ENCODE measurements around the gene PCSK5.
"Not testable (repeated sequence)": the region's sequence is repeated elsewhere in the genome, so short reads cannot be mapped to it uniquely, and the experiment has no call there.

The PCSK5 gene

GRCh38 chr9:76313771-76314170 lies 423.3 kb downstream of the PCSK5 start:
- no peak for DNase-seq (ENCODE audit: low read depth)

GRCh38 chr9:76314321-76314720 lies 423.8 kb downstream of the PCSK5 start:
- DNase-seq (ENCODE audit: low read depth): no peak

GRCh38 chr9:76316069-76316468 lies 425.6 kb downstream of the PCSK5 start:
- DNase-seq (ENCODE audit: low read depth): no peak

GRCh38 chr9:76319466-76319865 lies 429.0 kb downstream of the PCSK5 start:
- DNase-seq (ENCODE audit: low read depth): not testable (repeated sequence)

- DNase-seq (ENCODE audit: low read depth): no peak
Observed at GRCh38 chr9:76321195-76321828, 430.8 kb downstream of the PCSK5 start.

GRCh38 chr9:76322810-76323209 lies 432.3 kb downstream of the PCSK5 start:
- DNase-seq (ENCODE audit: low read depth): no peak

- DNase-seq (ENCODE audit: low read depth): no peak
Observed at GRCh38 chr9:76323490-76323889, 433.0 kb downstream of the PCSK5 start.

GRCh38 chr9:76324030-76324429 lies 433.6 kb downstream of the PCSK5 start:
- not testable (repeated sequence) for DNase-seq (ENCODE audit: low read depth)

GRCh38 chr9:76330034-76330433 lies 439.6 kb downstream of the PCSK5 start:
- DNase-seq (ENCODE audit: low read depth): no peak

- DNase-seq (ENCODE audit: low read depth): no peak
Observed at GRCh38 chr9:76333388-76333787, 442.9 kb downstream of the PCSK5 start.

GRCh38 chr9:76333964-76334363 lies 443.5 kb downstream of the PCSK5 start:
- DNase-seq (ENCODE audit: low read depth): no peak

GRCh38 chr9:76336027-76336426 lies 445.6 kb downstream of the PCSK5 start:
- no peak for DNase-seq (ENCODE audit: low read depth)

- DNase-seq (ENCODE audit: low read depth): no peak
Observed at GRCh38 chr9:76338418-76338817, 447.9 kb downstream of the PCSK5 start.

GRCh38 chr9:76341616-76342015 lies 451.1 kb downstream of the PCSK5 start:
- DNase-seq (ENCODE audit: low read depth): no peak

GRCh38 chr9:76342201-76342600 lies 451.7 kb downstream of the PCSK5 start:
- no peak for DNase-seq (ENCODE audit: low read depth)

- DNase-seq (ENCODE audit: low read depth): no peak
Observed at GRCh38 chr9:76342858-76343257, 452.4 kb downstream of the PCSK5 start.

GRCh38 chr9:76349865-76350264 lies 459.4 kb downstream of the PCSK5 start:
- no peak for DNase-seq (ENCODE audit: low read depth)

- DNase-seq (ENCODE audit: low read depth): no peak
Observed at GRCh38 chr9:76351006-76351405, 460.5 kb downstream of the PCSK5 start.

- DNase-seq (ENCODE audit: low read depth): no peak
Observed at GRCh38 chr9:76352026-76352620, 461.6 kb downstream of the PCSK5 start.

GRCh38 chr9:76353280-76353679 lies 462.8 kb downstream of the PCSK5 start:
- DNase-seq (ENCODE audit: low read depth): no peak

GRCh38 chr9:76354221-76354620 lies 463.7 kb downstream of the PCSK5 start:
- no peak for DNase-seq (ENCODE audit: low read depth)

- no peak for DNase-seq (ENCODE audit: low read depth)
Observed at GRCh38 chr9:76355886-76356285, 465.4 kb downstream of the PCSK5 start.

- no peak for DNase-seq (ENCODE audit: low read depth)
Observed at GRCh38 chr9:76357555-76357954, 467.1 kb downstream of the PCSK5 start.

- DNase-seq (ENCODE audit: low read depth): no peak
Observed at GRCh38 chr9:76358628-76359280, 468.3 kb downstream of the PCSK5 start.
